Neural progenitor cell (in vitro differentiated cells): ENCODE results near the gene TP73. TPM values are rescaled to one million over a fixed set of nuclear protein-coding genes. Genes with fewer than 3 reads are reported as not detected.

Experiments
- DNase-seq: peaks from one replicate; pipeline ENCODE4 v3.0.0-alpha.2; 2016; ENCODE audit warnings: low spot score
- H2AFZ ChIP-seq: fragments of 200-600 bp; sonication (generic); replicated peaks from 2 replicates; pipeline ENCODE4 v1.6.1; 2016; ENCODE audit warnings: antibody characterized with exemption
- H3F3A ChIP-seq: fragments of 200-600 bp; sonication (generic); 2 replicates; pipeline ENCODE4 v1.6.1; 2016; ENCODE audit warnings: antibody characterized with exemption, low read depth
- H3K27ac ChIP-seq: fragments of 200-600 bp; sonication (generic); 2 replicates; pipeline ENCODE4 v1.5.1; 2016; ENCODE audit warnings: mild to moderate bottlenecking
- H3K27me3 ChIP-seq: fragments of 200-600 bp; sonication (generic); 2 replicates; pipeline ENCODE4 v1.6.1; 2016; ENCODE audit warnings: mild to moderate bottlenecking, moderate library complexity
- H3K36me3 ChIP-seq: fragments of 200-600 bp; sonication (generic); 2 replicates; pipeline ENCODE4 v1.5.1; 2016
- H3K4me1 ChIP-seq: fragments of 200-600 bp; sonication (generic); 2 replicates; pipeline ENCODE4 v1.6.1; 2016; ENCODE audit warnings: mixed run types
- H3K4me2 ChIP-seq: fragments of 200-600 bp; sonication (generic); 2 replicates; pipeline ENCODE4 v1.6.1; 2016
- H3K4me3 ChIP-seq: fragments of 200-600 bp; sonication (generic); 2 replicates; pipeline ENCODE4 v1.5.1; 2016
- H3K79me2 ChIP-seq: fragments of 200-600 bp; sonication (generic); 2 replicates; pipeline ENCODE4 v1.6.1; 2016; ENCODE audit warnings: low read depth
- H3K9ac ChIP-seq: fragments of 200-600 bp; sonication (generic); 2 replicates; pipeline ENCODE4 v1.6.1; 2016
- H3K9me3 ChIP-seq: fragments of 200-600 bp; sonication (generic); 2 replicates; pipeline ENCODE4 v1.5.1; 2016; ENCODE audit warnings: low read depth
- H4K20me1 ChIP-seq: fragments of 200-600 bp; sonication (generic); 2 replicates; pipeline ENCODE4 v1.6.1; 2016; ENCODE audit warnings: low read depth
- H3K27ac Mint-ChIP-seq: 3 replicates; pipeline ENCODE4 v1.8.0; 2021; ENCODE audit warnings: mixed read lengths
- H3K27me3 Mint-ChIP-seq: 2 replicates; pipeline ENCODE4 v1.8.0; 2022; ENCODE audit warnings: low read depth, mild to moderate bottlenecking, inconsistent platforms, moderate library complexity, mixed read lengths; ENCODE audit not compliant: insufficient read depth
- H3K36me3 Mint-ChIP-seq: 3 replicates; pipeline ENCODE4 v1.8.0; 2021; ENCODE audit warnings: mixed read lengths
- H3K4me1 Mint-ChIP-seq: 3 replicates; pipeline ENCODE4 v1.8.0; 2021; ENCODE audit warnings: mixed read lengths
- H3K4me3 Mint-ChIP-seq: 3 replicates; pipeline ENCODE4 v1.8.0; 2021; ENCODE audit warnings: mild to moderate bottlenecking, moderate library complexity, mixed read lengths
- H3K9me3 Mint-ChIP-seq: 3 replicates; pipeline ENCODE4 v1.8.0; 2020; ENCODE audit warnings: mixed read lengths
- EZH2 ChIP-seq: fragments of 200-600 bp; sonication (generic); IDR thresholded peaks from 2 replicates; pipeline ENCODE4 v1.6.1; 2017; ENCODE audit warnings: antibody characterized with exemption, mild to moderate bottlenecking, moderate library complexity
- EZH2phosphoT487 ChIP-seq: fragments of 200-600 bp; sonication (generic); IDR thresholded peaks from 2 replicates; pipeline ENCODE4 v1.6.1; 2017; ENCODE audit warnings: antibody characterized with exemption
- total RNA-seq: library from RNA; depleted of rRNA; stranded (reverse); fragments of >200 nt; gene quantifications from 2 replicates; pipeline ENCODE4 v1.2.3, GENCODE V29; 2015; ENCODE audit warnings: low replicate concordance
- TF ChIP-seq, protein P1 (sequence below): fragments of 200-600 bp; sonication (generic); IDR thresholded peaks from 2 replicates; pipeline ENCODE4 v1.5.1; 2017; ENCODE audit warnings: antibody characterized with exemption, mild to moderate bottlenecking

The TP73 gene
- total RNA-seq, 1 donor from 2014 or later = not detected

DNA sequence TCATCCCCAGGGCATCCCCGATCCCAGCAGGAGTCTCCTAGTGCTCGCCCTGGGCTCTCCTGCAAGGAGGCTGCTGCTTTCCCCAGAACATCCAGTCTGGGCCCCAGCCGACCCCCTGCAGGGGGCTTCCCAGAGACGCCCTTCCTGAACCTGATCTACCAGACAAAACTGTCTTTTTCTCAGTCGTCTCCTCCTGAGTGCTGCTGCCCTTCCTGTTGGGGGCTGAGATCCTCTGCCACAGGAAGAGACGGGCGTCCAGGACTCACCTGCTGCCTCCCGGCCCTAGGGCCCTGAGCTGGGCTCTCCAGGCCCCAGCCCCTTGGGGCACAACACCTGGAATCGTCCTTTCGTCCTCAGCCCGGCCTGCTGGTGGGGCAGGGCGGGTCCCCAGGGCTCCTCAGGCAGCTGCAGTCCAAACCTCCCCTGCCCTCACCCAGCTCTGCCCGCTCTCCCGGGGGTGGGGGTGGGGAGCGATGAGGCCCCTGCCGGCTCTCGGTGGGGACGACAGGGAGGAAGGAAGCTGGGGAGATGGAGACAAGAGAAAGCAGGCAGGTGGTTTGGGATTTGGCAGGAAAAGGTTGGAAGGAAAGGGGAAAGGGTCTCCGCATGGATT, 36.9 kb downstream of the TP73 start:
- H3K4me3 Mint-ChIP-seq = no peak overlapping the region
- no peaks in the 10 kb centered on the region for H3K9me3 ChIP-seq
- no peak overlapping the region for H3K27ac Mint-ChIP-seq
- no peaks in the 10 kb centered on the region for H3K9me3 Mint-ChIP-seq
- H3K27ac ChIP-seq = no peak overlapping the region
- H3K4me3 ChIP-seq = no peak overlapping the region
- no peaks in the 10 kb centered on the region for H3F3A ChIP-seq
- H3K36me3 Mint-ChIP-seq = no peaks in the 10 kb centered on the region
- peak overlapping the region; percentile 6 for H3K4me2 ChIP-seq
- peaks cover 12% of the 10 kb centered on the region for H3K27me3 Mint-ChIP-seq
- no peak overlapping the region for H2AFZ ChIP-seq
- no peaks in the 10 kb centered on the region for H4K20me1 ChIP-seq
- H3K4me1 Mint-ChIP-seq = peaks cover 5% of the 10 kb centered on the region
- TF ChIP-seq EZH2 (no peak), EZH2phosphoT487 (no peak)
- TF ChIP-seq, protein P1, sequence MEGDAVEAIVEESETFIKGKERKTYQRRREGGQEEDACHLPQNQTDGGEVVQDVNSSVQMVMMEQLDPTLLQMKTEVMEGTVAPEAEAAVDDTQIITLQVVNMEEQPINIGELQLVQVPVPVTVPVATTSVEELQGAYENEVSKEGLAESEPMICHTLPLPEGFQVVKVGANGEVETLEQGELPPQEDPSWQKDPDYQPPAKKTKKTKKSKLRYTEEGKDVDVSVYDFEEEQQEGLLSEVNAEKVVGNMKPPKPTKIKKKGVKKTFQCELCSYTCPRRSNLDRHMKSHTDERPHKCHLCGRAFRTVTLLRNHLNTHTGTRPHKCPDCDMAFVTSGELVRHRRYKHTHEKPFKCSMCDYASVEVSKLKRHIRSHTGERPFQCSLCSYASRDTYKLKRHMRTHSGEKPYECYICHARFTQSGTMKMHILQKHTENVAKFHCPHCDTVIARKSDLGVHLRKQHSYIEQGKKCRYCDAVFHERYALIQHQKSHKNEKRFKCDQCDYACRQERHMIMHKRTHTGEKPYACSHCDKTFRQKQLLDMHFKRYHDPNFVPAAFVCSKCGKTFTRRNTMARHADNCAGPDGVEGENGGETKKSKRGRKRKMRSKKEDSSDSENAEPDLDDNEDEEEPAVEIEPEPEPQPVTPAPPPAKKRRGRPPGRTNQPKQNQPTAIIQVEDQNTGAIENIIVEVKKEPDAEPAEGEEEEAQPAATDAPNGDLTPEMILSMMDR = no peak
- H3K36me3 ChIP-seq = no peaks in the 10 kb centered on the region
- no peaks in the 10 kb centered on the region for H3K79me2 ChIP-seq
- H3K4me1 ChIP-seq = peaks cover 15% of the 10 kb centered on the region
- peaks cover 51% of the 10 kb centered on the region for H3K27me3 ChIP-seq
- no peak for DNase-seq
- no peak overlapping the region for H3K9ac ChIP-seq

DNA sequence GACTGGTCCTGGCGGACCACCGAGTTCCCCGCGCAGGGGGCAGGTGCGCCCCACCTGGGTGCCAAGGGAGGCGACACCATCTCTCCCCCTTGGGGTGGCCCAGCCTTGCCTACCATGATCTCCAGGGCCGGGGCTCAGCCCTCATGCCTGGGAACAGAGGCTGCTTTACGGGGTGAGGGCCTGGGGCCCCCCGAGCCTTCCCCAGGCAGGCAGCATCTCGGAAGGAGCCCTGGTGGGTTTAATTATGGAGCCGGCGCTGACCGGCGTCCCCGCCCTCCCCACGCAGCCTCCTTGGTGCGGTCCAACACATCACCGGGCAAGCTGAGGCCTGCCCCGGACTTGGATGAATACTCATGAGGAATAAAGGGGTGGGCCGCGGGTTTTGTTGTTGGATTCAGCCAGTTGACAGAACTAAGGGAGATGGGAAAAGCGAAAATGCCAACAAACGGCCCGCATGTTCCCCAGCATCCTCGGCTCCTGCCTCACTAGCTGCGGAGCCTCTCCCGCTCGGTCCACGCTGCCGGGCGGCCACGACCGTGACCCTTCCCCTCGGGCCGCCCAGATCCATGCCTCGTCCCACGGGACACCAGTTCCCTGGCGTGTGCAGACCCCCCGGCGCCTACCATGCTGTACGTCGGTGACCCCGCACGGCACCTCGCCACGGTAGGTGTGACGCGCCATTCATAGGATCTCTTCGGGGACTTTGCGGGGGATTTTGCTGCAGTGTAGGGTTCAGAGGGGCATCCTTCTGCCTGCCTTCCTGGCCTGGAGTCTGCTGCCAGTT, 38.2 kb downstream of the TP73 start:
- H3K4me3 Mint-ChIP-seq = no peak overlapping the region
- Histone ChIP-seq H3K79me2 (no peaks in the 10 kb centered on the region), H3K4me2 (no peak overlapping the region), H4K20me1 (no peaks in the 10 kb centered on the region), H3K9ac (no peak overlapping the region), H3K27ac (no peak overlapping the region), H3K4me3 (no peak overlapping the region), H3F3A (no peaks in the 10 kb centered on the region), H2AFZ (no peak overlapping the region), H3K4me1 (peaks cover 15% of the 10 kb centered on the region), H3K9me3 (no peaks in the 10 kb centered on the region), H3K36me3 (no peaks in the 10 kb centered on the region), H3K27me3 (peaks cover 43% of the 10 kb centered on the region)
- no peak overlapping the region for H3K27ac Mint-ChIP-seq
- TF ChIP-seq, protein P1 = no peak
- no peak for TF ChIP-seq EZH2
- no peak for TF ChIP-seq EZH2phosphoT487
- DNase-seq = no peak
- no peaks in the 10 kb centered on the region for H3K36me3 Mint-ChIP-seq
- H3K4me1 Mint-ChIP-seq = peaks cover 7% of the 10 kb centered on the region
- H3K9me3 Mint-ChIP-seq = no peaks in the 10 kb centered on the region
- peaks cover 10% of the 10 kb centered on the region for H3K27me3 Mint-ChIP-seq

DNA sequence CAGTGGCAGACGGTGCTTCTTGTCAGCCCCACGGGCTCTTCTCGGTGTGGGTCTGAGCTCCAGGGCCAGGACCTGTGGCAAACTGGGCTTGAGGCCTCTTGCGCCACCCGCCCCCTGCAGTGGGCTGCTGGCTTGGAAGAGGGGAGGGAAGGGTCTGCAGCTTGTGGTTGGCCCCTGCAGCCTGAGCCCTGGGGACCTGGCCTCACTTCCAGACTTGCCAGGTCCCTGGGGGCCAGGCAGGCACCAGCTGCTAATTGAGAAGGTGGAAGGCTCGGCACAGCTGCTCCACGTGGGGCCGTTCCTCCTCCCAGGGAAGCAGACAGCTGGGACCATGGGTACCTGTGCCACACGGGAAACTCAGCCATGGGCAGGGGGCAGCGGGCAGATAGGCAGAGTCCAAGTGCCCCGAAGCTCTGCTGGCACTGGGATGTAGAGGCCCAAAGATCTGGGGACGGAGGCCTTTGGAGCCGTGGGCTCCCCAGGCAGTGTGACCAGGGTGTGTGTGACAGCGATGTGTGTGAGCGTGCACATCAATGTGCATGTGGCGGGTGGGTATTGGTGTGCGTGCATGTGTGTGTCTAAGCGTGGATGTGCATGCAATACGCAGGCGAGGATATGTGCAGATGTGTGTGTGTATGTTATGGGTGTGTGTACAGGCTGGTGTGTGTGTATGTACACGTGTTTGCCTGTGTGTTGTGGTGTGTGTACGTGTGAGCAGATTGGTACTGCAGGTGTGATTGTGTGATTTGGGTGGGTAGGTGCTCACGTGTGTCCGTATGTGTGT, 39.3 kb downstream of the TP73 start:
- Histone ChIP-seq H3K4me1 (peaks cover 15% of the 10 kb centered on the region), H2AFZ (no peak overlapping the region), H3K27me3 (peaks cover 42% of the 10 kb centered on the region), H3K79me2 (no peaks in the 10 kb centered on the region), H3K9me3 (no peaks in the 10 kb centered on the region), H3K4me3 (no peak overlapping the region), H3K27ac (no peak overlapping the region), H3K36me3 (no peaks in the 10 kb centered on the region), H4K20me1 (no peaks in the 10 kb centered on the region), H3K9ac (no peak overlapping the region), H3F3A (no peaks in the 10 kb centered on the region), H3K4me2 (no peak overlapping the region)
- Mint-ChIP-seq H3K36me3 (no peaks in the 10 kb centered on the region), H3K4me1 (peaks cover 14% of the 10 kb centered on the region), H3K27me3 (peaks cover 6% of the 10 kb centered on the region), H3K4me3 (peak overlapping the region; percentile 17), H3K9me3 (no peaks in the 10 kb centered on the region), H3K27ac (peak overlapping the region; percentile 6)
- no peak for DNase-seq
- TF ChIP-seq EZH2phosphoT487 = no peak
- TF ChIP-seq EZH2 = no peak
- TF ChIP-seq, protein P1 = no peak
